ENCODE data around the gene OR10G4. TPM values are rescaled to one million over a fixed set of nuclear protein-coding genes. Genes with fewer than 3 reads are reported as not detected.

The OR10G4 gene
- total RNA-seq, 1 donor from 2014 or later = not detected

GRCh38 chr11:124043420-124043819 lies 30.6 kb downstream of the OR10G4 start:
- H3K27ac ChIP-seq = no peak overlapping the region
- H3K4me1 ChIP-seq = no peaks in the 10 kb centered on the region
- H3K9me3 ChIP-seq = no peaks in the 10 kb centered on the region
- no peaks in the 10 kb centered on the region for H3K27me3 ChIP-seq
- no peak for DNase-seq (ENCODE audit: low spot score in 2 of 2)
- no peak for TF ChIP-seq CTCF (IDR thresholded peaks at IDR 0.05)
- intact Hi-C loops (cut with DNase I) = no loop called here
- no peak overlapping the region for H3K4me3 ChIP-seq
- no peaks in the 10 kb centered on the region for H3K36me3 ChIP-seq

- no peak for DNase-seq (ENCODE audit: low spot score in 2 of 2)
- intact Hi-C loops (cut with DNase I) = no loop called here
- TF ChIP-seq CTCF (IDR thresholded peaks at IDR 0.05) = no peak
- no peaks in the 10 kb centered on the region for H3K4me1 ChIP-seq
- no peak overlapping the region for H3K27ac ChIP-seq
- H3K4me3 ChIP-seq = no peak overlapping the region
- H3K27me3 ChIP-seq = no peaks in the 10 kb centered on the region
- H3K9me3 ChIP-seq = no peaks in the 10 kb centered on the region
- no peaks in the 10 kb centered on the region for H3K36me3 ChIP-seq
Measured at GRCh38 chr11:124050748-124051147, 38.0 kb downstream of the OR10G4 start.

- no peaks in the 10 kb centered on the region for H3K9me3 ChIP-seq
- no peak for TF ChIP-seq CTCF (IDR thresholded peaks at IDR 0.05)
- no peak overlapping the region for H3K27ac ChIP-seq
- no peak for DNase-seq (ENCODE audit: low spot score in 2 of 2)
- intact Hi-C loops (cut with DNase I) = no loop called here
- no peak overlapping the region for H3K4me3 ChIP-seq
- no peaks in the 10 kb centered on the region for H3K27me3 ChIP-seq
- H3K4me1 ChIP-seq = no peaks in the 10 kb centered on the region
- no peaks in the 10 kb centered on the region for H3K36me3 ChIP-seq
Measured at GRCh38 chr11:124052966-124053365, 40.2 kb downstream of the OR10G4 start.

Other genes with a start within 250 kb of the OR10G4 start
- not detected for gene OR6M1, start 206.6 kb upstream of the OR10G4 start, total RNA-seq
- gene TMEM225, start 127.3 kb upstream of the OR10G4 start, total RNA-seq = not detected
- not detected for gene OR8D4, start 110.8 kb upstream of the OR10G4 start, total RNA-seq
- not detected for gene OR4D5, start 73.4 kb upstream of the OR10G4 start, total RNA-seq
- gene OR6T1, start 69.2 kb upstream of the OR10G4 start, total RNA-seq = not detected
- not detected for gene OR10S1, start 35.2 kb upstream of the OR10G4 start, total RNA-seq
- not detected for gene OR10G6, start 17.8 kb upstream of the OR10G4 start, total RNA-seq
- not detected for gene OR10G9, start 10.0 kb downstream of the OR10G4 start, total RNA-seq
- gene OR10G8, start 13.8 kb downstream of the OR10G4 start, total RNA-seq = not detected
- gene OR10G7, start 28.3 kb downstream of the OR10G4 start, total RNA-seq = not detected
- 7.6 TPM for gene VWA5A, start 102.5 kb downstream of the OR10G4 start, total RNA-seq
- not detected for gene OR10D3, start 170.3 kb downstream of the OR10G4 start, total RNA-seq
- gene OR8G1, start 228.1 kb downstream of the OR10G4 start, total RNA-seq = not detected
- not detected for gene OR8G5, start 243.4 kb downstream of the OR10G4 start, total RNA-seq